GM19043 (cell line): ENCODE data around the gene ZG16B.

Source experiments
- ATAC-seq: cut with Tn5 transposase; IDR thresholded peaks from one replicate; pipeline ENCODE4 v1.9.1; 2021; ENCODE audit warnings: low read depth; ENCODE audit not compliant: unreplicated experiment

The ZG16B gene

DNA sequence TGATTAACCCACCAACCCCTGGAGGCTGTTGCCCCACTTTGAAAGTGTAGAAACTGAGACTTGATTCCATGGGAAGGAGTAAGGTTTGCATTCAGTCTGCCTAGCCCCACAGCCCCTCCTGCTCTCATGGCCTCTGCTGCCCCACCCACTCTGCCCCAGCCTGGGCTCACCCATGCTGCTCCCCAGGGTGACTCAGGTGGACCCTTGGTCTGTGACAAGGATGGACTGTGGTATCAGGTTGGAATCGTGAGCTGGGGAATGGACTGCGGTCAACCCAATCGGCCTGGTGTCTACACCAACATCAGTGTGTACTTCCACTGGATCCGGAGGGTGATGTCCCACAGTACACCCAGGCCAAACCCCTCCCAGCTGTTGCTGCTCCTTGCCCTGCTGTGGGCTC, 25.4 kb upstream of the ZG16B start:
- ATAC-seq: no peak

DNA sequence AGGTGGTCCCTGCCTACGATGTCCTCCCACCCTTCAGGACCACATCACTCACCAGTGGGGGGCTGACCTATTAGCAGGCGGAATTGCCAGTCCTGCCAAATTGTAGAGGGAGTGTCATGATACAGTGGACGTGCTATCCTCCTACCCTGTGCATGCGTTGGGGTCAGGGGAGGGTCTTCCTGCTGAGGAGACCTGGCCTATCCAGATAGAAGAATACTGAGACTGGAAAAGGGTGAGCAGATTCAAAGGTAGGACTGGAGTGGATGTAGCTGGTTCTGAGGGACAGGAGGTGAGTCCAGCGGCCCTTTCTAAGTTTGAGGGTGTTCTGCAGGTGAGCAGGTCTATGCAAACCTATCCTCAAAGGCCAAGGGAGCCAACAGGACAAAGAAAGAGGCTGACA, 23.8 kb upstream of the ZG16B start:
- ATAC-seq: no peak

DNA sequence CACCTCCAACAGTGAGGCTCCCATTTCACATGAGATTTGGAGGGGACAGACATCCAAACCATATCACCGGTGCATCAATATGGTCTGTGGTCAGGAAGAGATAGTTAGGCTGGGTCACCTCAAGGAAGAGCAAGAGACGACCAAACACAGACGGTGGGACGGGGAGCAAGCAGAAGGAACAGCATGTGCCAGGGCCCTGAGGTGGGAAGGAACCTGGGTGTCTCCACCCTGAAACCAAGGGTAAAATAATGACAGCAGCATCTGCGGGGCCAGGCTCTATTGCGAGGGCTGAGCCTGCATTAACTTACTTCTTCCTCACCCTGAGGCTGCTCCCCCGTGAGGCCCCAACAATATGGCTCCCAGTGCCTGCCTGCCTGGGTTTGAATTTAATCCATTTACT, 21.9 kb upstream of the ZG16B start:
- no peak for ATAC-seq

DNA sequence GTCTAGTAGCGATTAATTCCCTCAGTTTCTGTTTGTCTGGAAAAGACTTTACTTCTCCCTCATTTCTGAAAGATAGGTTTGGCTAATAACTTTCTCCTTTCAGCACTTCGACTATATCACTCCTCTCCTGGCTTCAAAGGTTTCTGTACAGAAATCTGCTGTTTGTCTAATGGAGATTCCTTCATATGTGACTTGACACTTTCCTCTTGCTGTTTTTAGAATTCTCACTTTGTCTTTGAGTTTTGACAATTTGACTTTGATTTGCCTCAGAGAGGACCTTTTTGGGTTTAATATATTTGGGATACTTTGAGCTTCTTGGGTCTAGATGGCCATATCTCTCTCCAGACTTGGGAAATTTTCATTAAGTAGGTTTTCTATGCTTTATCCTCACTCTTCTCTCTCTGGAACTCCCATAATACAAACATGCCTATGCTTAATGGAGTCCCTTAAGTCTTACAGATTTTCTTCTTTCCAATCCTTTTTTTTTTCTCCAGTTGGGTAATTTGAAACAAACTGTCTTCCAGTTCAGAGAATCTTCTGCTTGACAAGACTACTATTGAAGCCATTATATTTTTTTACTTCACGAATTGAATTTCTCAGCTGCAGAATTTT, 20.8 kb upstream of the ZG16B start:
- ATAC-seq: no peak

DNA sequence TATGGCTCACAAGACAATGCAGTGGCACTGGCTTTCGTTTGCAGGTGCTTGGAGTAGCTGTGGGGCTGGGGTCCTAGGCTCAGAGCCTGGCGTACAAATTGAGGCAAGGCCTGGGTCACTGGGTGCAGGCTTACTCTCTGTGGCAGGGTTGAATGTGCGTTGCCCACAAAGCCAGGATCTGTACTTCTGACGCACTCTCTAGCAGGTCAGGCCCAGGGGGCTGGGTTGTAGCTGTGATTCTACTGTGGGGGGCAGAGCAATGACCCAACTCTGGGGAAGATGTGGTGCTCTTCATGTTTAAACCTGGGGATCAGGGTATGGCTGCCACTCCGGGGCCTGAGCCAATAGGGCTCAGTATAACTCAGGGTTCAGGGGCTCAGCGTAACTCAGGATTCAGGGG, 19.5 kb upstream of the ZG16B start:
- no peak for ATAC-seq

DNA sequence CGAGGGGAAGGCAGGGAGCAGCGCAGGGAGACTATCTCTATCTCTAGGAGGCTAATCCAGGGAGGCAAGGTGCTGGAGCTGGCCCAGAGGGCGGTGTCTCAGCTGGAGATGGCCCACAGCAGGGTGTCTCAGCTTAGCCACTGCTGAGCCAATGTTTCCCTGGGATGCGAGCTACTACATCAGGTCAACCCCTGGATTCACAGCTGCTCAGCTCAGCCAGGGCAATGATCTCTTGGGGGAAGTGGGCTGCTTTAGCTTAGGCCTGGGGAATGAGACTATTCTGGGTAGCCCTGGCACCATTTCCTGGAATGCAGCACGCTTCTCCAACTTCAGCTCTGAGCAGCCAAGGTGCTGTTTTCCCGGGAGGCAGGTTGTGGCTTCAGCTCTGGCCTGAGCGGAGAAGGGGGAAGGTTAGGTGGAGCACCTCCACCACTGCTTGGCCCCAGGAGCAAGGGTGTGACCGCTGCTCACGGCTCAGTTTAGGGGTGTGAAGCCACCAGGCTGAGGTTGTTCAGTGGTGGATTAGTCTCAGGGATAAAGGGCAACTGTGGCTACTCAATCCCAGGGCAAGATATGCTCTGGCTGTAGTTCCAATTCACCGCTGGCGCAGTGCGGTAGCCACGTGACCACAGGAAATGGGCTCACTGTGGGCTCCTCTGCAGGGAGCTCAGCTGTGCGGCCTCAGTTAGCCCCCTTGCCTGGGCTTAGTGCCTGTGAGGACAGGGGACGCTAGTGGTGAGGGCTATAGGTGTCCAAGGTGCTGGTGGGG, 18.2 kb upstream of the ZG16B start:
- no peak for ATAC-seq

DNA sequence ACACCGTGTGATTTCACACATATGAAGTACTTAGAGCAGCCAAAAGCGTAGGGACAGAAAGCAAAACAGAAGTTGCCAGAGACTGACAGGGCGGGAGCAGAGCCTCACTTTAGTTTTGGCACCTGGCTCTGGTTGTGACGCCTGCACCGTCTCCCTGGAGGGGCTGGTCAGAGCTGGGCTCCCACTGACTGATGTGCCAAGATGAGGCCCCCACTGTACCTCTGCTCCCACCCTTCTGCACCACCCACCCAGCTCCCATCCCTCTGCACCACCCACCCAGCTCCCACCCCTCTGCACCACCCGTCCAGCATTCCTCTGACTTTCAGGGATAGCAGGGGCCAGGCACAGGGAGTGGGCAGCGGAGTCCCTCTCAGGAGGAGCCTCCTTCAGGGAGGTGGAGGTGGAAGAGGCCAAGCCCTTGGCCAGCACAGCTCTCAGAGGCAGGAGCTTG, 16.3 kb upstream of the ZG16B start:
- ATAC-seq: no peak

DNA sequence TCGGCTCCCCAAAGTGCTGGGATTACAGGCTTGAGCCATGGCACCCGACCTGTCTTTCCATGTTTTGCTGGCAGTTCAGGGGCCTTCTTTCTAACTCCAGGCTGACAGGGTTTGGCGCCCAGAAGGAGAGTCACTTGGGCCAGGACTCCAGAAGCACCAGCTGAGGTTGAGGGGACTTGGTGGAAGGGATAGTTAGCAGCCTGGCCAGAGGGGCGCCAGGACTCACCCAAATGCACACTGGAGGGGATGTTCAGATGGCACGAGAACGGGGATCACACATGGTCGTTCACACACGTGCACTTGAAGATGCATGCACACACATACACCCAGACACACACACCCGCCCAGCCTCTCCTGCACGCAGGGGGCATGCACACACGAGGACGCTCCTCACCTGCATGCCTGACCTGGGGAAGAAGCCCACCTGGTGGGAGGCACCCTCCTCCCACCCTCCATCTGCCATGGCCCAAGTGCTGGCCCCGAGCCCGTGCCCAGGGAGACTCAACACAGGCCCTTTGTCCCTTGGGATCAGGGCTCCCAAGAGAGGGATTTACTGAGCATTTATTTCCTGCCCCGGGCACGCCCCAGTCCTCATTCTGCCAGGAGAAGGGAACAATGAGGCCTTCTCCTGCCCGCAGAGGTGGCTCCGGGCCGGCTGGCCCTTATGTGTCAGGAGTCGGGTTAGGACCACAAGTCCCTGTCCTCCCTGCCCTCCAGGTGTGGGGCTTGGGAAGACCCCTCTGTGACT, 15.4 kb upstream of the ZG16B start:
- no peak for ATAC-seq

DNA sequence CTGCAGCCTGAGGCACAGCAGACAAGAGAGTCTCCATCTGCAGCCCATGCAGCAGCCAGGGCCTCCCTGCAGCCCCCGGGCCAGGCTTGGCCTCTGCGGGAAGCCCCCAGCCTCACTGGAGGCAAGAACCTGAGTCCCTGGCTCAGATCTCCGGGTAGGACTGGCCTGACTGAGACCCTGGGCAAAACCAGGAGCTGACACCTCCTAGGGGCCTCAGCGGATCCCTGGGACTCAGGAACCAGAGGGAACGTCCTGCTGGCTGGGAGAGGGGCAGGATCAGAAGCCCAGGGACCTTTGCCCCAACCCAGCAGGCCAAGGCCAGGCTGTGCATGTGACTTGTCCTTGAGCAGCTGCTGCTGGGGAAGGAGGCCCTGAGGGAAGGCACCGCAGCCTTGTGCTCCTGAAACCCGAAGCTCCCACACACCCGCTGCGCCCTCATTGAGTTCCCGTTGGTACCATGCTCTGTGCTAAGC, 14.8 kb upstream of the ZG16B start:
- no peak for ATAC-seq

DNA sequence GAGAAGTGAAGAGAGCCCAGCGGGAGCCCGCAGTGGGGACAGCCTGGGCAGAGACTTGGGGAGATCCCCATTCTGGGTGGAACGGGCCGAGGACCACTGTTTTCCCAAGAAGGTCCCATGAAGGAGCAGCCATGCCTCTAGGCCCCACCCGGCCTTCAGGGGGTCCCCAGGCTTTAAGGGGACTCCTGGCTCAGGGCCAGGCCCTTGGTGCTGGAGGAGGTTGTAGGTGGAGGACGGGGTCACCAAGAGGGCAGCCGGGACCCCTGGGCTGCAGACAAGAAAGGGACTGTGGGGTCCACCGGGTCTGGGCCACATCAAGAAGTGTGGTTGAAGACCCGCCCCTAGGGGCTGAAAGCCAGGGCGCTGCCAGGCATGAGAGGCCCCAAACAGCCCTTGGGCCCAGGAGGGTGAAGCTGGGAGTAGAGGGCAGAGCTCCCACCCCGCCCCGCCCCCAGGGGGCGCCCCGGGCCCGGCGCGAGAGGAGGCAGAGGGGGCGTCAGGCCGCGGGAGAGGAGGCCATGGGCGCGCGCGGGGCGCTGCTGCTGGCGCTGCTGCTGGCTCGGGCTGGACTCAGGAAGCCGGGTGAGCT, 13.3 kb upstream of the ZG16B start, which contains the start of gene PRSS21:
TSS of gene PRSS21 (plus strand) at position 487 of the 589 bp plus-strand sequence. CDS start at position 519, 32 bp downstream.
- ATAC-seq: no peak

DNA sequence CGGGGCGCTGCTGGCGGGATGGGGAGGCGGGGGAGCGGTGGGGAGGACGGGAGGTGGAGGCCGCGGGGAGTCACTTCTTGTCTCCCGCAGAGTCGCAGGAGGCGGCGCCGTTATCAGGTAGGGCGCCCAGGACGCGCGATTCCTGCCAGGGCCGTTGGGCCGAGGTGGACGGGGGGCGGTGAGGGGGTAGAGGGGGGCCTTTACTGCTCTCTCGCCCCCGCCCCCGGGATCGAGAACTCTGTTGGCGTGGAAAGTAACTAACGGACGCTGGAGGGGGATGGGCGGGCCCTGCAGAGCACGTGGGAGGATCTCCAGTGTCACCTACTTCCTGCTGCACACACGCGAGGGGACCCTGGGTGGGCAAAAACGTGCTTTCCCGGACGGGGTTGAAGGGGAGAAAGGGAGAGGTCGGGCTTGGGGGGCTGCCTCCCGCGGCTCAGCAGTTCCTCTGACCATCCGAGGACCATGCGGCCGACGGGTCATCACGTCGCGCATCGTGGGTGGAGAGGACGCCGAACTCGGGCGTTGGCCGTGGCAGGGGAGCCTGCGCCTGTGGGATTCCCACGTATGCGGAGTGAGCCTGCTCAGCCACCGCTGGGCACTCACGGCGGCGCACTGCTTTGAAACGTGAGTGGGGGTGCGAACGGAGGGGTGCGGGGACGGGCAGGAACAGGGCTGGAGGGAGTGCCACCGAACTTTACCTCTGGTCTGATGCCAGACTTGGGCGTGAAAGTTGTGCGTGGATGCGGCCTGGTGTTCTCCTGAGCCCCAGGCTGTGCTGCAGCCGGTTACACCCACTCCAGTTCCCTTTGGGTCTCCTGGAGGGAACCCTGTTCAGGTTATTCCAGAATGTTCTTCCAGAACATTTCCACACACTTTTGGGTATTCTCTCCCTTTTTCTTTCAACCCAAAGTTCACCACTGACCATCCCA, 12.5 kb upstream of the ZG16B start:
- ATAC-seq: no peak

DNA sequence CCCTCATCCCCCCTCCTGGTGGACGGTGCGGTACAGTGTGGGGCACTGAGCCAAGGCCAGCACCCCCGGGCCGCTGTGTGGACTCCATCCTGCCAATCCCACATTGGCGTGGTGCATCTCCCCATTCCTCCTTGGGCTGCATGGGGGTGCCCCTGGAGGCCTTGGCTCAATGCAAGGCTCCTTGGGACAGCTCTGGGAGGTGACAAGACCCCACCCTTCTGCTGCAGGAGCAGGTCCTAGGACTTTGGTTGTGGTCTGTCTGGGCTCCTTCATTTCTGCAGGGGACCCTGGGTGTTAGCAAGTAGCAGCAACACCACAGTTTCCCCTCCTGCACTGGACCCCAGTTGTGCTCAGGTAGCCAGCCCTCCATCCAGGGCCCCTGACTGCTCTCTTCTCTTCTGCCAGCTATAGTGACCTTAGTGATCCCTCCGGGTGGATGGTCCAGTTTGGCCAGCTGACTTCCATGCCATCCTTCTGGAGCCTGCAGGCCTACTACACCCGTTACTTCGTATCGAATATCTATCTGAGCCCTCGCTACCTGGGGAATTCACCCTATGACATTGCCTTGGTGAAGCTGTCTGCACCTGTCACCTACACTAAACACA, 11.7 kb upstream of the ZG16B start:
- no peak for ATAC-seq

DNA sequence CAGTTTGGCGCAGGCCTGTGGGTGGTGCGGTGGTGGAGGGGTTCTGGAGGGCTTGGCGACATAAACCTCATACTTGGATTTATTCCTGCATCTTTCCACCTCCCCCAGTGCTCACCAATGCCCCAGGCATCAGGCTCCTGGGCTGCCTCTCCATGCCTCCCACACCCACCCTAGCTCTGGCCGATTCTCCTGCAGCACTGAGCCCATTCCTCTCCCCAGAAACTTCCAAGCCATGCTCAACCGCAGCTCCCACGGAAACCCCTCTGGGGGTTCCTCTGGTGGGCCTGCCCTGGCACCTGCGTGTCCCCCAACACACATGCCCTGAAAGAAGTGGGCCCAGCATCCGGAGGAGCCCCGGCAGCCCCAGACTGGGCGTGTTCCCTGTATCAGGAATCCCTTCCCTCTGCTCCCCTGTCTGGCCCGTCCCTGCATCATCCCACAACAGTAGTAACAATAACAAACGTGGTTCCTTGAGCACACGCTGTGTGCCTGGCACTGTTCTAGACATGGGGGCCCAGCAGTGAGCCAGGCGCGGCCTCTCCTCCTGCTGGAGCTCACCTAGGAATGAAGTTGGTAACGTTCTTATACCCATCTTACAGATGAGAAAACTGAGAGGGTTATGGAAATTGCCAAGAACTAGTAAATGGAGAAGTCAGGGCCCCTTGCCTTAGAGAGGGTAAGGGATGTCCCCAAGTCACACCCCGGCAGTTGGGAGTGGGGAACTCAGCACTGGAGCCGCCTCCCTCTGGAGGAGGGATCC, 10.7 kb upstream of the ZG16B start:
- ATAC-seq: no peak

DNA sequence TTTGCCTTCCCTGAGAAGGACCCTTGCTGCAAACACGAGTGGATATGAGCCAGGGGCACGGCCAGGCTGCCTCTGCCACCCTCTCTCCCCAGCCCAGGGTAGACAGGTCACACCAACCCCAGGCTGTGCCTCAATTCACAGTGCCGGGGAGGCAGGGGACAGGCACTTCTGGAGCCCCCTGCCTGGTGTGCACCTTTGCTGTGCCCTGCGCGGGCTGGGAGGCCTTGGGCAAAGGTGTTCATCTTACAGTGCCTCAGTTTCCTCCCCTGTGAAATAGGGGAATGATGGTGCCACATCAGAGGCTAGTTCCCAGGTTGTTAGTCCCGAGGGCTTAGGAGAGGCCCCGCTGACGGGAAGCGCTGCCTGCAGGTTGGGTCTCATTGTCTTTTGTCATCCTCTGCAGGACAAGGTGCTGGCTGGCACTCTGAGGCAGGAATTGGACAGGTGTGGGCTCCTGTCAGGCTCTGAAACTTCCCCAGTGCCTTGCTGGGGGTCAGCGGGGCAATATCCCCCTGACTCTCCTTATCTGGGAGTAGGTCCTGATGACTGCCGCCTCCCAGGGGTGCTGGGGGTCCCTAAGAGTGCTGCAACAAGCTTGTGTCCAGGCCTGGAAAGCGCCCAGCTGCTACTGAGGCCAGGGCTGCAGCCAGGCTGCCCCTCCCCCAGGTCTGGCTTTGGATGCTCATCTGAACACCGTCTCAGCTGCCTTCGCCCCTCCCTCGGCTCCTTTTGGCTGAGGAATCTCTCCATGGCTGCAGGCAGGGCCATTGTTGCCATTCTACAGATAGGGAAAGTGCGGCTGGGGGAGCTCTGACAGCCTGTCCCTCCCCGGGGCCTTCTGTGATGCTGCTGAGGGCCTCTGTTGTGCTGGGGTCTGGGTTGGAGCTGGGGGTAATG, 9.9 kb upstream of the ZG16B start:
- no peak for ATAC-seq

DNA sequence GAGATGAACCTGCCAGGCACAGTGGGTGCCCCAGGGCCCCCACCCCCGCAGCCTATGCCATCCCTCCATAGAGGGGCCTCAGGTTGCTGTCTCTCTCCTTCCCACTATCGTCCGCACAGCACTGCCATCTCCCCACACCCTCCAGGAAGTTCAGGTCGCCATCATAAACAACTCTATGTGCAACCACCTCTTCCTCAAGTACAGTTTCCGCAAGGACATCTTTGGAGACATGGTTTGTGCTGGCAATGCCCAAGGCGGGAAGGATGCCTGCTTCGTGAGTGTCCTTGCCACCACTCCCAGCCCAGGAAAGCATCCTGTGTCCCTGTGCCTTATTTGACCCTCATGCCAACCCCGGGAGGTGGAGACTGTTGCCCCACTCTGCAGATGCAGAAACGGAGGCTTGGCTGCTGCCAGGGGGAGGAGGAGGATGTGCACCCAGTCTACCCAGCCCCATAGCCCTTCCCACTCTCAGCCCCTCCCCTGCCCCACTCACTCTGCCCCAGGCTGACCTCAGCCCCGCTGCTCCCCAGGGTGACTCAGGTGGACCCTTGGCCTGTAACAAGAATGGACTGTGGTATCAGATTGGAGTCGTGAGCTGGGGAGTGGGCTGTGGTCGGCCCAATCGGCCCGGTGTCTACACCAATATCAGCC, 9.1 kb upstream of the ZG16B start:
- ATAC-seq: no peak

DNA sequence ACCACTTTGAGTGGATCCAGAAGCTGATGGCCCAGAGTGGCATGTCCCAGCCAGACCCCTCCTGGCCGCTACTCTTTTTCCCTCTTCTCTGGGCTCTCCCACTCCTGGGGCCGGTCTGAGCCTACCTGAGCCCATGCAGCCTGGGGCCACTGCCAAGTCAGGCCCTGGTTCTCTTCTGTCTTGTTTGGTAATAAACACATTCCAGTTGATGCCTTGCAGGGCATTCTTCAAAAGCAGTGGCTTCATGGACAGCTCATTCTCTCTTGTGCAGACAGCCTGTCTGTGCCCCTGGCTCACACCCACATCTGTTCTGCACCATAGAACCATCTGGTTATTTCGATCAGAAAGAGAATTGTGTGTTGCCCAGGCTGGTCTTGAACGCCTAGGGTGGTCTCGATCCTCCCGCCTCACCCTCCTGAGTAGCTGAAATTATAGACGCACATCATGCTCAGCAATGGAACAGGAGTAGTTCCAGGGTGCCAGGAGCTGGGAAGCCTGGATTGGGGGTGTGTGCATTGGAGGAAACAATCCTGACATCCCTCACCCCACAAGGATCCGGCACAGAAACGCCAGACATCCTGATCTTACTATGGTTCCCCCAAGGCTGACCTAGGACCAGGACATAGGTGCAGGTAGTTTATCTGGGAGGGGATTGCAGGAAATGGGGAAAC, 8.5 kb upstream of the ZG16B start:
- ATAC-seq: no peak

DNA sequence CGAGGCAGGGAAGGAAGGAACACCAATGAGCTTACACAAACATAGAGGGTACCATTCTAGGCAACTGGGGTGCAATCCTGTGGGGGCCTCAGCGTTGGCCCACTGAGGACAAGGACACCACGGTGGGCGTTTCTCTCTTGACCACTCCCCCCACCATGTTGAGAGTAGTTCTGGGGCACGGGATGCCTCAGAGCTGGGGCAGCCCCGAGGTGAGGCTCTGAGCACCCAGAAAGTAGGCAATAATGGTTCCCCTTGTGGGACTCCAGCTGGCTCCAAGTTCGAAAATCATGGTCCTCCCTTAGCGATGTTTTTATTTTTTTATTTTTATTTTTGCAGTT, 8.0 kb upstream of the ZG16B start:
- no peak for ATAC-seq
